Vagina (tissue), 2 donors: ENCODE data around the gene TERB2. TPM values are rescaled to one million over a fixed set of nuclear protein-coding genes. Genes with fewer than 3 reads are reported as not detected.
"Not testable (repeated sequence)": the region's sequence is repeated elsewhere in the genome, so short reads cannot be mapped to it uniquely, and the experiment has no call there.

Source experiments
- DNase-seq, 2 donors: peaks; one replicate each; pipeline ENCODE4 v3.0.0-alpha.2; 2017; ENCODE audit errors: extremely low spot score in 2 of 2
- H3K27ac ChIP-seq: fragments of 200-600 bp; sonication (generic); one replicate; pipeline ENCODE4 v1.5.1; 2019
- H3K27me3 ChIP-seq: fragments of 200-600 bp; sonication (generic); one replicate; pipeline ENCODE4 v1.5.1; 2019
- H3K36me3 ChIP-seq, 2 donors: fragments of 200-600 bp; sonication (generic); one replicate each; pipeline ENCODE4 v1.5.1; 2017 to 2019
- H3K4me1 ChIP-seq: fragments of 200-600 bp; sonication (generic); one replicate; pipeline ENCODE4 v1.5.1; 2019
- H3K4me3 ChIP-seq, 2 donors: fragments of 200-600 bp; sonication (generic); 1 replicate in 1 of 2; 2 replicates in 1 of 2; pipeline ENCODE4 v1.5.1; 2016 to 2019
- H3K9me3 ChIP-seq: fragments of 200-600 bp; sonication (generic); one replicate; pipeline ENCODE4 v1.5.1; 2019
- CTCF ChIP-seq, 3 experiments: fragments of 450-650 bp in 2 of 3; fragments of 200-600 bp in 1 of 3; sonication (generic) in 1 of 3; IDR thresholded peaks; one replicate each; pipeline ENCODE4 v1.5.1; 2017 to 2019; ENCODE audit warnings: antibody characterized with exemption in 3 of 3, mild to moderate bottlenecking in 2 of 3, moderate library complexity in 2 of 3
- POLR2A ChIP-seq, 2 donors: fragments of 450-650 bp; IDR thresholded peaks; one replicate each; pipeline ENCODE4 v1.6.1; 2017; ENCODE audit warnings: antibody characterized with exemption in 2 of 2, mild to moderate bottlenecking in 2 of 2, moderate library complexity in 2 of 2
- POLR2AphosphoS5 ChIP-seq, 2 donors: sonication (generic); formaldehyde crosslinking; IDR thresholded peaks; one replicate each; pipeline ENCODE4 v1.9.0; 2017; ENCODE audit warnings: antibody characterized with exemption in 2 of 2, mild to moderate bottlenecking in 2 of 2, low read depth in 1 of 2; ENCODE audit not compliant: insufficient read depth in 1 of 2
- intact Hi-C: fragments of 100-400 bp; cut with DNase I; formaldehyde crosslinking; loops from one replicate; pipeline ENCODE4 v1.15.1; 2023
- total RNA-seq: library from RNA; depleted of rRNA; stranded (reverse); fragments of >200 nt; gene quantifications from one replicate; pipeline ENCODE4 v1.2.3, GENCODE V29; 2016

The TERB2 gene
- total RNA-seq, 1 donor from 2014 or later = not detected

GRCh38 chr15:44999105-44999504 is 42.6 kb downstream of the TERB2 start:
- Histone ChIP-seq H3K4me3 (no peak overlapping the region), H3K27me3 (no peaks in the 10 kb centered on the region), H3K9me3 (no peaks in the 10 kb centered on the region), H3K36me3 (no peaks in the 10 kb centered on the region), H3K27ac (no peak overlapping the region), H3K4me1 (no peaks in the 10 kb centered on the region)
- no peak for DNase-seq
- intact Hi-C loops = no loop called here
- TF ChIP-seq CTCF (IDR thresholded peaks at IDR 0.05) (no peak), POLR2A (IDR thresholded peaks at IDR 0.05) (no peak), POLR2AphosphoS5 (IDR thresholded peaks at IDR 0.05; ENCODE audit: insufficient read depth in 1 of 2, low read depth in 1 of 2) (no peak)

DNA sequence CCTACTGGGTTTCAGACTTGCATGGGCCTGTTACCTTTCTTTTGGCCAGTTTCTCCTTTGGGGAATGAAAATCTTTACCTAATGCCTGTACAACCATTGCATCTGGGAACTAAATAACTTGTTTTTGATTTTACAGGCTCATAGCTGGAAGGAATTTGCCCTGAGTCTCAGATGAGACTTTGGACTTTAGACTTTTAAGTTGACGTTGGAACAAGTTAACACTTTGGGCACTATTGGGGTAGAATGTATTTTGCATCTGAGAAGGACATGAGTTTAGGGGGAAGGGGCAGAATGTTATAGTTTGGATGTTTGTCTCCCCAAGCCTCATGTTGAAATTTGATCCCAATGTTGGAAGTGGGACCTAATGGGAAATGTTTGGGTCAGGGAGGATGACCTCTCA is 44.7 kb downstream of the TERB2 start:
- H3K27ac ChIP-seq, H3K36me3 ChIP-seq, H3K4me1 ChIP-seq, H3K27me3 ChIP-seq, H3K9me3 ChIP-seq, intact Hi-C loops, H3K4me3 ChIP-seq, DNase-seq: not testable (repeated sequence)

DNA sequence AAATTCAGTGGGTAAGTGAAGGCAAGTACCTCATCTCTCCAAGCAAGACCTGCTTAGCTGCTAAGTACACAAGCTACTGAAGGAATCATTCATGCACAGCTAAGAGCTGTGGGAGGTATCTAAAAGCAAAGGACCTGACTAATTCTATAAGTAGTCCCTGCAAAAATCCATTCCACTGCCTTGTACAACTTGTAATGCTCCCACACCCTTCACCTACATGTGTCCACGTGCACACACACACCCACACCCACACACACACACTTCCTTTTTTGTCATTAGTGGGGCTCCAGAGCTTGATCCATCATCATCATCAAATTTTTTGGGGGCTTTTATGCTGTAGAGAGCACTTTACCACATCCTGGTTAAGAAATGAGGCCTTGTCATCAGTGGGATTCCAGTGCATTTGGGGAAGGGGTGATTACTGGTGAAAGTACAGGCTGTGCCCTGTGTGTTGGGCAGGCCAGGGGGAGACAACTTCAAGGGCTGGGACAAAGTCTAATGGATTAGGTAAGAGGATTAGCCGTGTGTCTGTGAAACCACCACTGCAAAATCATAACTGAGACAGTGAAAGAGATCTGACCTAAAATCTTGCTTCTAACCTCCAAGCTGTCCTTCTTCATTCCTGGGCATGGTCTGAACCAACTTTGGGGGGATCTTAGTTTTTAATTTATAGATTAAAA is 47.4 kb downstream of the TERB2 start:
- H3K36me3 ChIP-seq, intact Hi-C loops, H3K4me3 ChIP-seq: not testable (repeated sequence)

GRCh38 chr15:45004590-45005175 is 48.2 kb downstream of the TERB2 start:
- H3K27ac ChIP-seq, H3K4me3 ChIP-seq, H3K9me3 ChIP-seq, H3K27me3 ChIP-seq, H3K36me3 ChIP-seq, intact Hi-C loops, DNase-seq, H3K4me1 ChIP-seq: not testable (repeated sequence)

More for the DNA sequence above, 47.4 kb downstream of the TERB2 start:
- H3K27me3 ChIP-seq, DNase-seq, H3K9me3 ChIP-seq, H3K27ac ChIP-seq, H3K4me1 ChIP-seq: not testable (repeated sequence)

- no peak overlapping the region for H3K27ac ChIP-seq
These were observed 52.6 kb downstream of the TERB2 start for GRCh38 chr15:45009046-45009445.

GRCh38 chr15:45015114-45015513 is 58.6 kb downstream of the TERB2 start:
- not testable (repeated sequence) for DNase-seq, H3K4me1 ChIP-seq

More at GRCh38 chr15:45009046-45009445, 52.6 kb downstream of the TERB2 start:
- no peak for DNase-seq
- Histone ChIP-seq H3K4me3 (no peak overlapping the region), H3K36me3 (no peaks in the 10 kb centered on the region), H3K9me3 (no peaks in the 10 kb centered on the region), H3K27me3 (no peaks in the 10 kb centered on the region), H3K4me1 (no peaks in the 10 kb centered on the region)
- TF ChIP-seq CTCF (IDR thresholded peaks at IDR 0.05) (no peak), POLR2AphosphoS5 (IDR thresholded peaks at IDR 0.05; ENCODE audit: insufficient read depth in 1 of 2, low read depth in 1 of 2) (no peak), POLR2A (IDR thresholded peaks at IDR 0.05) (no peak)
- intact Hi-C loops = no loop called here

DNA sequence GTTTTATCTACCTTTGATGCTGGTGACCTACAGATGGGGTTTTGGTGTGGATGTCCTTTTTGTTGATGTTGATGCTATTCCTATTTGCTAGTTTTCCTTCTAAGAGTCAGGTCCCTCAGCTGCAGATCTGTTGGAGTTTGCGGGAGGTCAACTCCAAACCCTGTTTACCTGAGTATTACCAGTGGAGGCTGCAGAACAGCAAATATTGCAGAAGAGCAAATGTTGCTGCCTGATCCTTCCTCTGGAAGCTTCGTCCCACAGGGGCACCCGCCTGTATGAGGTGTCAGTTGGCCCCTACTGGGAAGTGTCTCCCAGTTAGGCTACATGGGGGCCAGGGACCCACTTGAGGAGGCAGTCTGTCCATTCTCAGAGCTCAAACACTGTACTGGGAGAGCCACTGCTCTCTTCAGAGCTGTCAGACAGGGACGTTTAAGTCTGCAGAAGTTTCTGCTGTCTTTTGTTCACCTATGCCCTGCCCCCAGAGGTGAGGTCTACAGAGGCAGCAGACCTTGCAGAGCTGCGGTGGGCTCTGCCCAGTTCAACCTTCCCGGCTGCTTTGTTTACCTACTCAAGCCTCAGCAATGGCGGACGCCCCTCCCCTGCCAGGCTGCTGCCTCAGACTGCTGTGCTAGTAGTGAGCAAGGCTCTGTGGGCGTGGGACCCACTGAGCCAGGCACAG is 63.9 kb downstream of the TERB2 start:
- peaks cover 18% of the 10 kb centered on the region for H3K4me1 ChIP-seq

More at GRCh38 chr15:45015114-45015513, 58.6 kb downstream of the TERB2 start:
- intact Hi-C loops, H3K27ac ChIP-seq, H3K36me3 ChIP-seq, H3K9me3 ChIP-seq, H3K4me3 ChIP-seq, H3K27me3 ChIP-seq: not testable (repeated sequence)

DNA sequence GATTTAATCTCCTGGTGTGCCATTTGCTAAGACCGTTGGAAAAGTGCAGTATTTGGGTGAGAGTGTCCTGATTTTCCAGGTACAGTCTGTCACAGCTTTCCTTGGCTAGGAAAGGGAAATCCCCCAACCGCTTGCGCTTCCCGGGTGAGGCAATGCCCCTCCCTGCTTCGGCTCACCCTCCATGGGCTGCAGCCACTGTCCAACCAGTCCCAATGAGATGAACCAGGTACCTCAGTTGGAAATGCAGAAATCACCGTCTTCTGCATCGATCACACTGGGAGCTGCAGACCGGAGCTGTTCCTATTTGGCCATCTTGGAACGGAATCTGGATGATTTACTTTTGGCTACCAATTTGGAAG is 64.4 kb downstream of the TERB2 start:
- H3K27ac ChIP-seq, DNase-seq, H3K27me3 ChIP-seq, H3K9me3 ChIP-seq, intact Hi-C loops, H3K36me3 ChIP-seq, H3K4me3 ChIP-seq: not testable (repeated sequence)
- peaks cover 18% of the 10 kb centered on the region for H3K4me1 ChIP-seq

More for the DNA sequence above, 63.9 kb downstream of the TERB2 start:
- intact Hi-C loops, H3K9me3 ChIP-seq, DNase-seq, H3K36me3 ChIP-seq, H3K4me3 ChIP-seq, H3K27me3 ChIP-seq, H3K27ac ChIP-seq: not testable (repeated sequence)
